GM21367 (cell line): Measurements from ENCODE around the gene MAGOH.
"Not testable (repeated sequence)": the region's sequence is repeated elsewhere in the genome, so short reads cannot be mapped to it uniquely, and the experiment has no call there.

ENCODE experiments used
- ATAC-seq: cut with Tn5 transposase; IDR thresholded peaks from one replicate; pipeline ENCODE4 v1.9.1; 2021; ENCODE audit not compliant: unreplicated experiment

The MAGOH gene

DNA sequence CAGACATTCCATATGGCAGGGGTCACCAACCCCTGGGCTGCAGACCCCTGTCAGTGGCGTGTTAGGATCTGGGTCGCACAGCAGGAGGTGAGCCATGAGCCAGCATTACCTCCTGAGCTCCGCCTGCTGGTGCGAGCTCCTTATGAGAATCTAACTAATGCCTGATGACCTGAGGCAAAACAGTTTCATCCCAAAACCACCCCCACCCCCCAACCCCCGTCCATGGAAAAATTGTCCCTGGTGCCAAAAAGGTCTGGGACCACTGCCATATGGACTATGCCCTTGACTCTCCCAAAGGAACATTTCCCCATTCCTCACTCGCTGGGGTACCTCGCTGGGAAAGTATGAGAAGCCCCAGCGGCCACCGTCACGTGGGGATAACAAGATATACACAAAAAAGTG, 48.1 kb downstream of the MAGOH start:
- no peak for ATAC-seq

DNA sequence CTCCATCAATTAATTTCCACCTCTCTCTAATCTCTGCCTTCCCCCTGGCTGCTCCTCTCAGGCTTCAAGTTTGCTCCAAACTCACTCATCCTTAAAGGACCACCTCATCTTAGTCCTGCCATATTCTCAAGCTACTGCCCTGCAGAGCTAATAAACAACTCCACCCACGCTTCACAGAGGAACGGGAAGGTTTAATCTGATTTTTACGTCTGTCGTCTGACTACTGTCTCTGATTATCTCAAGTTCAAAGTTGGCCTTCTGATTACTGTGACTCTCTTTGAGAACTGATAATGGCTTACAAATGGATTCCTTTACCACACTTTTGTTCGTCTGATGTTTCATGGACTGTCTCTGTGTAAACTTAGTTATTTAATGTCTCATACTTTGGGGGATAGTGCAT, 49.3 kb downstream of the MAGOH start:
- no peak for ATAC-seq

DNA sequence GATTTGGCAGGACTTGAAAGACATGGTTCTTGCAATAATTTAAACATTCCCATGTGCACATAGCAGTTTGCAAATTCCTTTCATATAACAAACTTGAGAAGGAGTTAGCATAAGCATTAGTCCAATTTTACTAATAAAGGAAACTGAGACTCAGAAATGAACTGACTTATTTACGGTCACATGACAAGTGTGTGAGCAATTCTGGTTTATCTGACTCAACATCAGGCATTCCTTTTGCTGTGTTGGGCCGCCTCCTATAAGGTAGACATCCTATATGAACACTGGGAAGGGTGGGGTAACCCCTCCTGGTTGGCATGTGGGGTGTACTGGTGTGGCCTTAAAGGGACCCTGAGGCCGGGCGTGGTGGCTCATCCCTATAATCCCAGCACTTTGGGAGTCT, 50.2 kb downstream of the MAGOH start:
- no peak for ATAC-seq

DNA sequence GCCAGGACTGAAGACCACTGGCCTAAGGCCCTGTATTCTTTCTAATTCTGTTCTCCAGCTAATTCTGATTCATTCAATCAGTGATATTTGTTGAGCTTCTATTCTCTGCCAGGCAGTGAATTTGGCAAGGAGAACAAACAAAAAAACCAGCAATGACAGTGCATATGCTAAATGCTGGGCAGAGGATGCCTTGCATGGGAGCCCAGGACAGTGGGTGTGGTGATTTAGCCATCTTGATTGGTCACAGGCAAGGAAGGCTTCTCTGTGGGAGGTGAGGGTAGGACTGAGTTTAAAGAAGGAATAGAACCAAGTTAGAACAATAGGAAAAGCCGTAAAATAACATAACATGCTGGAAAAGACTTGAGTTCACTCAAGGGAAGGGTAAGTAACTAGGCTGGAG, 50.9 kb downstream of the MAGOH start:
- no peak for ATAC-seq

DNA sequence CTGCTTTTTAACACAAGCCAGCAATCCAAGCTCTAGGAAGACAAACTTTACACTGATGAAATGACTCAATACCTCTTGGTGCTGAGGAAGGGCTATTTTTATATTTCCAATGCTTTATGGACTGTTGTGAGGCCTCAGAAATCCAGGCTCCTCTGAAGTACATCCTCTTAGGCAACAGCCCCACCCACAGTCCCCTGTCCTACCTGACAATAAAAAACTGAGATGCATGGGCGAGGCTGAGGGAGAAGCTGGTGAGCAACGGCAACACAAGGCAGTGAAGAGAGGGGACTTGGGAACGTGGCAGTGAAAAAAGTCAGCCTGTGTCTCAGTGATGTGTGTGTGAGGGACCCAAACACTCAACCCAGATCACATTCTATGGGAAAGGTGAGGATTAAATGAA, 51.8 kb downstream of the MAGOH start:
- ATAC-seq: no peak

DNA sequence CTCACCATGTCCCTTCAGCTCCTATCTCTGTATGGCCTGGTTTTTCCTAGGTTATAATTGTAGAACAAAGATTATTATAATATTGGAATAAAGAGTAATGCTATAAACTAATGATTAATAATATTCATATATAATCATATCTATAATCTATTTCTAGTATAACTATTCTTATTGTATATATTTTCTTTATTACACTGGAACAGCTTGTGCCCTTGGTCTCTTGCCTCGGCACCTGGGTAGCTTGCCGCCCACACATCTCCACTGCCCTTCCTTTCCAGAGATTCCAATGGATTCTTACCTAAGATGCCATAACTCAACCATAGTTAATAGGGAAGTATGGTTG, 52.4 kb downstream of the MAGOH start:
- ATAC-seq: not testable (repeated sequence)

DNA sequence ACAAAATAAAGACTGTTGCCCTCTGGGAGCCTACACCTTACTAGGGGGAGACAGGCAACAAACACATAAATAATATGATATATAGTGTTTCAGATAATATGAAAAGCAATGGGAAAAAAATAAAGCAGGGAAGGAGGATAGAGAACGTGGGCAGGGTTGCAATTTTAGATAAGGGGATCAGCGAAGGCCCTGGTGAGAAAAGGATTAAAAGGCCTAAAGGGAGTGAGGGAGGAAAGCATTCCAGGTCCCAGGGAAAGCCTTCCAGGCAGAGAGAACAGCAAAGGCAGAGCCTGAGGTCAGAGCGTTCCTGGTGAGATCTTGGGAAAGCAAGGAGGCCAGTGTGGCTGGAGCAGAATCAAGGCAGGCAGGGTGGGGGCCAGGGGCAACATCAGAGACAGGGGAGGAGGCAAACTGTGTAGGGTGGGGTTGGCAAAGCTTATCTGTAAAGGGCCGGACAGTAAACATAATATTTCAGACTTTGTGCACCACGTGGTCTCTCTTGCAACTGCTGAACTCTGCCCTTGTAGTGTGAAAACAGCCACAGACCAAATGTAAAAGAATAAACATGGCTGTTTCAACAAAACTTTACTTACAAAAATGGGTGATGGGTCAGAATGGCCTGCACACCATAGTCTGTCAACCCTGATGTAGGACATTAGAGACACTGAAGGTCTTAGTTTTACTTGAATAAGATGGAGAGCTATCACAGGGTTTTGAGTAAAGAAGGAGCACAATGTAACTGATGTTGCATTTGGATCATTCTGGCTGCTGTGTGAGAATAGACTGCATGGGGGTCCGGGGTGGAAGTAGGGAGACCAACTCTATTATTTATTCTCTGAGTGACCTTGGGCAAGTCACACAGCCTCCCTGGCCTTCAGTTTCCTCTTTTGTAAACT, 55.0 kb downstream of the MAGOH start:
- ATAC-seq: no peak

DNA sequence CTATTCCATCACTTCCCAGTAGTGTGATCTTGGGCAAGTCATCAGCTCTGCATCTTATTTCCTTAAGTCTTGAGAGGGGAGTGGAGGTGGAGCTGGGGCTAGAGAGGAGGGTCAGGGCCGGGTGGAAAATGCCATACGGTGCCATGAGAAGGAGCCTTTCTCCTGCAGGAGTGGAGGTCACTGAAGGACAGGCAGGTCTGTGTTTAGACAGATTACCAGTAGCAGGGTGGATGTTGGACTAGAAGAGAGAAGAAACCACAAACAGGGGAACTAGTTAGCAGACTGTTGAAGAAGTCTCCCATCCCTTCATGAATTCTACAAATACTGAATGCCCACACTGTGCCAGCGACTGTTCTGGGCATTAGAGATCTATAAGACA, 55.6 kb downstream of the MAGOH start:
- ATAC-seq: no peak

DNA sequence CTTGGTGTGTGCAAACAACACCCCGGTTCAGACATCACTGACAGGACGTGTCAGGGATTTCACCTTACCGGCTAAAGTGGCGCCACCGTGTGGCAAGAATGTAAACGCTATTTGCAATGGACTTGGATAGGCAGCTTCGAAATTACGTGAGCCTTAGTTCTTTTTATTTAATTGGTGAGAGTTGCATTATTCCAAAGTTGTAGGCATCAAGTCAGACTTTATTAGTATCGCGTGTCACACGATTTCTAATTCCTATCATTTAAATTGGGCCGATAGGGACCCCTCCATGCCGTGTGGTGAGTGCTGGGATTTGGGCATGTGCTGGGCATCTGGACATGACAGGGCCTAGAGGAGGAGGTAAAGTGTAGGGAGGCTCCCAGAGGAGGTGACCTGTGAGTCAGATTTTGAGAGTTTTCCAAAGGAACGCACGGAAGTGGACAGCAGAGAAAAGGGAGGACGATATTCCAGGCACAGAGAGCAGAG, 56.2 kb downstream of the MAGOH start:
- no peak for ATAC-seq

DNA sequence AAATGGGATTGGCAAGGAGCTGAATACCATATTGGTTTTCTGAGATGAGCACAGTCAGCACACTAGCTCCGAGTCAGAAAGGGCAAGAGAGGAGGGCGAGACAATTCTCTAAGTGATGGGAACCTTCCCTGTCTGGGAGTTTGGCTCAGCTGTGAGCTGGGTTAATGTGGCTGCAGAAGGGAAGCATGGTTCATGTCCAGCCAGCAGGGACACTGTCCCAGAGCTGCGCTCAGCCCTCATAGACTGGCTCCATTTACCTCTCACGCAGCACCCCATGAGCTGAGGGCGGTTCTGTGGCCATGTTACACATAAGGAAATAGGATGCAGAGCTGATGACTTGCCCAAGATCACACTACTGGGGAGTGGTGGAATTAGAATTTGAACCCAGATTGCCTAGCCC, 57.4 kb downstream of the MAGOH start:
- no peak for ATAC-seq

DNA sequence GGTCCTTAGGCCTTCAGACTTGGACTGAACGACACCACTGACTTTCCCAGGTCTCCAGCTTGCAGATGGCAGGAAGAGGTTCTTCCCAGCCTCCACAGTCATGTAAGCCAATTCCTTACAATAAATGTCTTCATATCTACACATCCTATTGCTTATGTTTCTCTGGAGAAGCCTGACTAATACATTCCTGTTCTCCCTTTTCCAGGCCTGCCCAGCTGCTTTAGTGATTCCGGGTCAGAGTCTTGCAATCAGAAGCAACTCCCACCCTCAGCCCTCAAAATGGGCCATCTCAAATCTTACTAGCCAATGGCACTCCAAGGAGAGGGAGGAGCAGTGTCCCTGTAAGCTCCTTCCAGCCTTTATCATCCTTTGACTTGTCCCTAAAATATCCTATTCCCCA, 58.1 kb downstream of the MAGOH start:
- no peak for ATAC-seq
